ENCODE results near the gene KMT5C.
A peak's percentile ranks its signal among the peaks of the same experiment; 100 is the strongest.

Gene KMT5C

DNA sequence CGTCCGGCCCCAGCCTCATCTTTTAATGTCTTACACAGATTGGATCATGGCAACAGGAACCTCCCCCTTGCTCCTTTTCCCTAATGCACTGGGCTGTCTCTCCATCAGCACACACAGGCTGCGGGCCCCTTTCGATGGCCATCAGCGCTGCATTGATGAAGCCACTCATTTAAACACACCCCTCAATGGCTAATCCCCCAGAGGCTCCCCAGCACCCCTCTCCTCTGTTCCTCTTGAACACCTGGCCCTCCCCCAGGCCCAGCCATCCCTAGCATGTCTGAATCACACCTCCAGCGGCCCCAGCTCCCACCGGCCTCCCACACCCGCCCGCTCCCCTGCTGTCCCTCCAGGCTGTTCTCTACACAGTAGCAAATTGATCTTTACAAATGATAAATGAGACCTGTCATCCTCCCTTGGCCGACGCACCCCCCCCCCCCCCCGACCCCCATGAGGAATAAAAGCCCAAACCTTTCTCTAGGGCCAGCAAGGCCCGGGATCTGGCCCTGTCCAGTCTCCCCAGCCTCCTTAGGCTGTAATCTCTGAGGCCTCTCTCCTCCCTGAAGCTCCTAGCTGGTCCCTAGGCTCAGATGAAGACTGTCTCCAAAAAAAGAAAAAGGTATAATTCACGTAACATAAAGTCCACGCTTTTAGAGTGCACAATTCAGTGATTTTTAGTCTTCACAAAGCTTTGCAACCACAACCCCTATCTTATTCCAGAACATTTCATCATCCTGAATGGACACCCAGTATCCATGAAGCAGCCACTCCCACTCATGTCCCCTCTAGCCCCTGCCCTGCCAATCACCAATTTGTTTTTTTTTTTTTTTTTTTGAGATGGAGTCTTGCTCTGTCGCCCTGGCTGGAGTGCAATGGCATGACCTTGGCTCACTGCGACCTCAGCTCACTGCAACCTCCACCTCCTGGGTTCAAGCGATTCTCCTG, 53.4 kb downstream of the KMT5C start:
- Histone ChIP-seq H3K36me3 (ENCODE audit: insufficient read depth, insufficient read length, low read length) (peaks cover 33% of the 10 kb centered on the region), H3K4me3 (ENCODE audit: insufficient read length, low read depth) (no peak overlapping the region), H3K27me3 (ENCODE audit: insufficient read depth, insufficient read length) (no peaks in the 10 kb centered on the region), H3K9me3 (ENCODE audit: insufficient read depth, low read length) (no peaks in the 10 kb centered on the region), H3K4me1 (ENCODE audit: insufficient read depth, insufficient read length) (peaks cover 31% of the 10 kb centered on the region), H3K9ac (ENCODE audit: insufficient read length, low read depth) (peak overlapping the region; percentile 67)
- TF ChIP-seq SUZ12 (IDR thresholded peaks at IDR 0.05; ENCODE audit: extremely low read depth, insufficient read depth, insufficient read length) (no peak), ZNF274 (IDR thresholded peaks at IDR 0.05; ENCODE audit: low read depth, low read length) (no peak), YY1 (IDR thresholded peaks at IDR 0.05; ENCODE audit: insufficient read depth, insufficient read length) (no peak)
- no peak for DNase-seq (ENCODE audit: low read depth, low spot score)

Data from NT2/D1 (cell line).